Epithelial cell of esophagus (primary cell): Measurements from ENCODE around the gene EYA4.

ENCODE experiments used
- DNase-seq: peaks from one replicate; pipeline ENCODE4 v3.0.0; 2010; ENCODE audit warnings: low read depth
- H3K4me3 ChIP-seq: 2 replicates; pipeline ENCODE4 v1.5.1; 2011; ENCODE audit warnings: mild to moderate bottlenecking, low read length, control low read depth
- CTCF ChIP-seq: IDR thresholded peaks from 2 replicates; pipeline ENCODE4 v1.5.1; 2011; ENCODE audit warnings: low read depth, mild to moderate bottlenecking, low read length, control low read depth, inconsistent platforms; ENCODE audit not compliant: insufficient read depth; ENCODE audit errors: missing control alignments

The EYA4 gene

GRCh38 chr6:133313068-133313467 is 71.9 kb downstream of the EYA4 start:
- no peak overlapping the region for H3K4me3 ChIP-seq
- no peak for TF ChIP-seq CTCF
- DNase-seq: no peak

- TF ChIP-seq CTCF: no peak
- no peak overlapping the region for H3K4me3 ChIP-seq
- no peak for DNase-seq
Measured at GRCh38 chr6:133314947-133315346, 73.8 kb downstream of the EYA4 start.

- DNase-seq: no peak
- no peak for TF ChIP-seq CTCF
- no peak overlapping the region for H3K4me3 ChIP-seq
Measured at GRCh38 chr6:133315811-133316210, 74.7 kb downstream of the EYA4 start.

GRCh38 chr6:133317704-133318103 is 76.5 kb downstream of the EYA4 start:
- no peak for TF ChIP-seq CTCF
- no peak for DNase-seq
- H3K4me3 ChIP-seq: no peak overlapping the region

- DNase-seq: no peak
- TF ChIP-seq CTCF: no peak
- no peak overlapping the region for H3K4me3 ChIP-seq
Measured at GRCh38 chr6:133326584-133326983, 85.4 kb downstream of the EYA4 start.

- TF ChIP-seq CTCF: no peak
- H3K4me3 ChIP-seq: no peak overlapping the region
- no peak for DNase-seq
Measured at GRCh38 chr6:133333852-133334251, 92.7 kb downstream of the EYA4 start.

- no peak for TF ChIP-seq CTCF
- H3K4me3 ChIP-seq: no peak overlapping the region
- DNase-seq: no peak
Measured at GRCh38 chr6:133337308-133337707, 96.2 kb downstream of the EYA4 start.
